Right lobe of liver (tissue), 4 donors: ENCODE measurements around the gene TMEM170B.

Experiments used
- CTCF ChIP-seq, 4 donors: fragments of 200-600 bp in 3 of 4; fragments of 450-650 bp in 1 of 4; IDR thresholded peaks; one replicate each; pipeline versions ENCODE4 v1.5.1 to v1.8.0; 2016 to 2022; ENCODE audit warnings: antibody characterized with exemption in 4 of 4, mild to moderate bottlenecking in 2 of 4
- POLR2A ChIP-seq: fragments of 450-650 bp; IDR thresholded peaks from one replicate; pipeline ENCODE4 v1.6.1; 2017; ENCODE audit warnings: antibody characterized with exemption, mild to moderate bottlenecking
- donor health status: DM: no; HTN: no; CAD: no.
- donor health status: DM: no; HTN: no; CAD: no.
- donor health status: DM: no; HTN: yes; CAD: no.

- no peak for TF ChIP-seq CTCF (IDR thresholded peaks at IDR 0.05)
- TF ChIP-seq POLR2A = no peak
Measured at GRCh38 chr6:11515763-11516162, 21.8 kb upstream of the TMEM170B start.
